Measurements from ENCODE around the gene CCT7. TPM values are rescaled to one million over a fixed set of nuclear protein-coding genes. Genes with fewer than 3 reads are reported as not detected.

Gene CCT7
- polyA plus RNA-seq, 1 of the 3 experiments (the other 2 are of a cell fraction) = 369 TPM

- no peaks in the 10 kb centered on the region for H3K27me3 ChIP-seq (ENCODE audit: insufficient read depth)
- H4K20me1 ChIP-seq (ENCODE audit: insufficient read depth) = no peaks in the 10 kb centered on the region
- no peak overlapping the region for H3K27ac ChIP-seq (ENCODE audit: low read depth in 2 of 2, low read length in 1 of 2)
- H3F3A ChIP-seq (replicated peaks; ENCODE audit: insufficient read depth) = no peaks in the 10 kb centered on the region
- ChIA-PET CTCF (interaction anchor here (0.6 kb wide), 1 partner anchor 327 kb away, joined by 4 read pairs; no protein-coding TSS in a partner anchor), POLR2A (no interaction called here)
- DNase-seq = no peak
- no peaks in the 10 kb centered on the region; a peak in 1 of 4 replicates for H3K4me1 ChIP-seq (ENCODE audit: control insufficient read depth in 1 of 2, insufficient read depth in 2 of 2, low read depth in 1 of 2, low read length in 1 of 2)
- no peaks in the 10 kb centered on the region for H3K9me2 ChIP-seq
- no peaks in the 10 kb centered on the region for H3K36me3 ChIP-seq (replicated peaks in 1 of 2; ENCODE audit: control insufficient read depth in 1 of 2, insufficient read depth in 2 of 2, low read length in 1 of 2)
- TF ChIP-seq RFX5 (IDR thresholded peaks at IDR 0.05; ENCODE audit: low read length) = no peak
- no peak for TF ChIP-seq FOSL2 (IDR thresholded peaks at IDR 0.05; ENCODE audit: borderline replicate concordance, low read depth)
- TF ChIP-seq CTCF (IDR thresholded peaks at IDR 0.05) = no peak
- TF ChIP-seq RAD21 (IDR thresholded peaks at IDR 0.05; ENCODE audit: low read length) = no peak
- TF ChIP-seq MEF2A (IDR thresholded peaks at IDR 0.05; ENCODE audit: borderline replicate concordance, low read depth) = no peak
- no peak for TF ChIP-seq EP300 (IDR thresholded peaks at IDR 0.05; ENCODE audit: borderline replicate concordance in 1 of 2, low read depth in 1 of 2, low read length in 1 of 2)
- no peak for TF ChIP-seq NRF1 (IDR thresholded peaks at IDR 0.05; ENCODE audit: low read depth, low read length)
- no peak for TF ChIP-seq GATA2 (CRISPR knock-in tag; IDR thresholded peaks at IDR 0.05)
- TF ChIP-seq MXI1 (IDR thresholded peaks at IDR 0.05; ENCODE audit: low read depth, low read length) = no peak
- TF ChIP-seq PBX3 (IDR thresholded peaks at IDR 0.05) = no peak
- TF ChIP-seq GABPA (IDR thresholded peaks at IDR 0.05; ENCODE audit: low read depth) = no peak
- no peak for TF ChIP-seq RXRA (IDR thresholded peaks at IDR 0.05; ENCODE audit: borderline replicate concordance, low read depth)
- TF ChIP-seq TCF12 (IDR thresholded peaks at IDR 0.05) = no peak
- H2AFZ ChIP-seq (ENCODE audit: low read depth) = no peak overlapping the region
- no peak overlapping the region for H3K4me2 ChIP-seq
- WGBS (ENCODE audit: low lambda C conversion rate) = 97% methylated on average over 15 of the region's 15 CpGs
- no peak overlapping the region for H3K9ac ChIP-seq
- H3K9me3 ChIP-seq = no peaks in the 10 kb centered on the region
- H3K4me3 ChIP-seq (ENCODE audit: low read depth in 2 of 2, low read length in 1 of 2) = no peak overlapping the region
- no peaks in the 10 kb centered on the region for H3K79me2 ChIP-seq (ENCODE audit: insufficient read depth)
These were observed 30.2 kb downstream of the CCT7 start for GRCh38 chr2:73264332-73264606.

DNA sequence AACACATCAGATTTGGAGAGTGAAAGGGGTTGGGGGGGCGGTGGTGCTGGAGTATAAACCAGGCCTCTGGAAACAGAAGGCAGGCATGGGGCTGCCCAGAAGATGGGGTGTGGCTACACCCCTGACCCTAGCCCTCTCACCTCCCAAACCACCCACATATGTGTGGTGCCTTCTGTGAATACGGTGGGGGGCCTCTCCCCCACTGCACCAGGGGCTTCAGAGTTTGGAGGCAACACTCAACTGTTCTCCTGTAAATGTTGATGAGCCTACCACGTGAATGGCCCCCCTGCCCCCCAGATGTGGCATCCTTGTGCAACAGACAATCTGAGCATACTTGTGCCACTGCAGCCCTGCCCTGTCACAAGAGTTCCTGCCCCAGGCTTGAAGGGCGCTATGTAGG lies 30.7 kb downstream of the CCT7 start:
- H3K79me2 ChIP-seq (ENCODE audit: insufficient read depth) = no peaks in the 10 kb centered on the region
- H4K20me1 ChIP-seq (ENCODE audit: insufficient read depth) = no peaks in the 10 kb centered on the region
- DNase-seq = no peak
- H3K4me2 ChIP-seq = no peak overlapping the region
- no peaks in the 10 kb centered on the region for H3K9me3 ChIP-seq
- no peaks in the 10 kb centered on the region for H3K9me2 ChIP-seq
- whole genome bisulfite sequencing (ENCODE audit: low lambda C conversion rate) = 74% methylated on average over 3 of the region's 4 CpGs
- no peak overlapping the region for H3K27ac ChIP-seq (ENCODE audit: low read depth in 2 of 2, low read length in 1 of 2)
- H3K36me3 ChIP-seq (replicated peaks in 1 of 2; ENCODE audit: control insufficient read depth in 1 of 2, insufficient read depth in 2 of 2, low read length in 1 of 2) = no peaks in the 10 kb centered on the region
- ChIA-PET POLR2A (no interaction called here), CTCF (interaction anchor here (1.5 kb wide), 1 partner anchor 10 kb away, joined by 3 read pairs; no protein-coding TSS in a partner anchor)
- no peak overlapping the region for H3K9ac ChIP-seq
- no peaks in the 10 kb centered on the region for H3K27me3 ChIP-seq (ENCODE audit: insufficient read depth)
- no peak overlapping the region for H2AFZ ChIP-seq (ENCODE audit: low read depth)
- H3K4me1 ChIP-seq (ENCODE audit: control insufficient read depth in 1 of 2, insufficient read depth in 2 of 2, low read depth in 1 of 2, low read length in 1 of 2) = no peaks in the 10 kb centered on the region; a peak in 1 of 4 replicates
- H3K4me3 ChIP-seq (ENCODE audit: low read depth in 2 of 2, low read length in 1 of 2) = no peak overlapping the region
- no peaks in the 10 kb centered on the region for H3F3A ChIP-seq (replicated peaks; ENCODE audit: insufficient read depth)
- TF ChIP-seq USF2 (IDR thresholded peaks at IDR 0.05; ENCODE audit: borderline replicate concordance, low read depth, low read length) (no peak), GATA2 (CRISPR knock-in tag; IDR thresholded peaks at IDR 0.05) (no peak), CHD2 (IDR thresholded peaks at IDR 0.05; ENCODE audit: low read length, partially characterized antibody) (no peak), SIN3A (IDR thresholded peaks at IDR 0.05; ENCODE audit: borderline replicate concordance, low read depth, low read length) (no peak), TCF12 (IDR thresholded peaks at IDR 0.05) (no peak), TAF1 (IDR thresholded peaks at IDR 0.05; ENCODE audit: borderline replicate concordance, low read depth, low read length) (no peak), FOXM1 (IDR thresholded peaks at IDR 0.05; ENCODE audit: low read depth) (no peak), NFIC (IDR thresholded peaks at IDR 0.05; ENCODE audit: borderline replicate concordance) (no peak), JUND (IDR thresholded peaks at IDR 0.05) (no peak), ELF1 (IDR thresholded peaks at IDR 0.05) (no peak), TEAD4 (IDR thresholded peaks at IDR 0.05; ENCODE audit: borderline replicate concordance, insufficient read depth) (no peak)
- TF ChIP-seq, protein P1, sequence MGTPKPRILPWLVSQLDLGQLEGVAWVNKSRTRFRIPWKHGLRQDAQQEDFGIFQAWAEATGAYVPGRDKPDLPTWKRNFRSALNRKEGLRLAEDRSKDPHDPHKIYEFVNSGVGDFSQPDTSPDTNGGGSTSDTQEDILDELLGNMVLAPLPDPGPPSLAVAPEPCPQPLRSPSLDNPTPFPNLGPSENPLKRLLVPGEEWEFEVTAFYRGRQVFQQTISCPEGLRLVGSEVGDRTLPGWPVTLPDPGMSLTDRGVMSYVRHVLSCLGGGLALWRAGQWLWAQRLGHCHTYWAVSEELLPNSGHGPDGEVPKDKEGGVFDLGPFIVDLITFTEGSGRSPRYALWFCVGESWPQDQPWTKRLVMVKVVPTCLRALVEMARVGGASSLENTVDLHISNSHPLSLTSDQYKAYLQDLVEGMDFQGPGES (IDR thresholded peaks at IDR 0.05; ENCODE audit: low read depth, low read length) = no peak
- TF ChIP-seq, protein P2, sequence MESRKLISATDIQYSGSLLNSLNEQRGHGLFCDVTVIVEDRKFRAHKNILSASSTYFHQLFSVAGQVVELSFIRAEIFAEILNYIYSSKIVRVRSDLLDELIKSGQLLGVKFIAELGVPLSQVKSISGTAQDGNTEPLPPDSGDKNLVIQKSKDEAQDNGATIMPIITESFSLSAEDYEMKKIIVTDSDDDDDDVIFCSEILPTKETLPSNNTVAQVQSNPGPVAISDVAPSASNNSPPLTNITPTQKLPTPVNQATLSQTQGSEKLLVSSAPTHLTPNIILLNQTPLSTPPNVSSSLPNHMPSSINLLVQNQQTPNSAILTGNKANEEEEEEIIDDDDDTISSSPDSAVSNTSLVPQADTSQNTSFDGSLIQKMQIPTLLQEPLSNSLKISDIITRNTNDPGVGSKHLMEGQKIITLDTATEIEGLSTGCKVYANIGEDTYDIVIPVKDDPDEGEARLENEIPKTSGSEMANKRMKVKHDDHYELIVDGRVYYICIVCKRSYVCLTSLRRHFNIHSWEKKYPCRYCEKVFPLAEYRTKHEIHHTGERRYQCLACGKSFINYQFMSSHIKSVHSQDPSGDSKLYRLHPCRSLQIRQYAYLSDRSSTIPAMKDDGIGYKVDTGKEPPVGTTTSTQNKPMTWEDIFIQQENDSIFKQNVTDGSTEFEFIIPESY (IDR thresholded peaks at IDR 0.05; ENCODE audit: borderline replicate concordance, low read depth) = no peak
